Dermis lymphatic vessel endothelial cell (primary cell): ENCODE measurements around the gene UBXN1. TPM values are rescaled to one million over a fixed set of nuclear protein-coding genes. Genes with fewer than 3 reads are reported as not detected.

Source experiments
- total RNA-seq: library from RNA; depleted of rRNA; stranded (reverse); fragments of >200 nt; gene quantifications from 2 replicates; pipeline ENCODE4 v1.2.1, GENCODE V29; 2014

Gene UBXN1, protein sequence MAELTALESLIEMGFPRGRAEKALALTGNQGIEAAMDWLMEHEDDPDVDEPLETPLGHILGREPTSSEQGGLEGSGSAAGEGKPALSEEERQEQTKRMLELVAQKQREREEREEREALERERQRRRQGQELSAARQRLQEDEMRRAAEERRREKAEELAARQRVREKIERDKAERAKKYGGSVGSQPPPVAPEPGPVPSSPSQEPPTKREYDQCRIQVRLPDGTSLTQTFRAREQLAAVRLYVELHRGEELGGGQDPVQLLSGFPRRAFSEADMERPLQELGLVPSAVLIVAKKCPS
- total RNA-seq: 138 and 227 TPM in 2 replicates

DNA sequence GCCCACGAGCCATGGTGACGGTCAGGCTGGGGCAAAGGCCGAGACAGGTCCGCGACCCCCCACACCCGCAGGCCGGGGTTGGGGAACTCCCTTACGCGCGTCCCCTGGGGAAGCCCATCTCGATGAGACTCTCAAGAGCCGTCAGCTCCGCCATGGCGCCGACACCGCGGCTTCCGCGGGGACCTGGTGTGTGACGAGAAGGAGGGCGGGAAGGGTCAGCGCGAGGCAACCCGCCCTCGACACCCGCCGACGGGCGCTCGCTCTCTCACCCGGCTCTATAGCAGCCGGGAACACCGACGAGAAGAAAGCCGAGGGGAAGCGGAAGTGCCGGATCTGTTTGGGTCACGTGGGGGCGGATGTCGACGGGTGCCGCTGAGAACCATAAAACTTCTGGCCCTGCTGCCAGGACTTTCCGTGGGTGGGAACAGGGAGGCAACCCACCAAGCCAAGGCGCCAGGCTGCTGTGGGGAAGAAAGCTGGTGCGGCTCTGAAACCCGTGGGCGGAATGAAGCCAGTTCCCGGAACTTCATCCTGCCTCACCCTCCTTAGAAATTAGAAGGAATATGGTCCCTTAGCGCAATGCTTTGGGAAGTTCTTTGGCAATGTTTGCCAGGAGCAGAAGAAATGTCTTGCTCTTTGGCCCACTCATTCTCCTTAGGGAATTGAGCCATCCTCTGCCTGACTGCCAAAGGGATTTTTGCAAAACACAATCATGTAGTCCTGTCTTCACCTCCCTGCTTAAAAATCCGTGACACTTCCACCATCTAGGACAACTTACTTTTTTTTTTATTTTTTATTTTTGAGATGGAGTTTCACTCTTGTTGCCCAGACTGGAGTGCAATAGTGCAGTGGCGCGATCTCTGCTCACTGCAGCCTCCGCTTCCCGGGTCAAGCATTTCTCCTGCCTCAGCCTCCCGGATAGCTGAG is at the start of gene UBXN1:
TSS of gene UBXN1 (minus strand) at position 304 of the 927 bp plus-strand sequence. CDS start at position 154, 150 bp downstream.

GRCh38 chr11:62728171-62728988 is 49.5 kb upstream of the UBXN1 start, which contains the start of gene TTC9C:
Gene TTC9C (plus strand): TSS chr11:62728486. CDS start chr11:62728849, 363 bp downstream.

DNA sequence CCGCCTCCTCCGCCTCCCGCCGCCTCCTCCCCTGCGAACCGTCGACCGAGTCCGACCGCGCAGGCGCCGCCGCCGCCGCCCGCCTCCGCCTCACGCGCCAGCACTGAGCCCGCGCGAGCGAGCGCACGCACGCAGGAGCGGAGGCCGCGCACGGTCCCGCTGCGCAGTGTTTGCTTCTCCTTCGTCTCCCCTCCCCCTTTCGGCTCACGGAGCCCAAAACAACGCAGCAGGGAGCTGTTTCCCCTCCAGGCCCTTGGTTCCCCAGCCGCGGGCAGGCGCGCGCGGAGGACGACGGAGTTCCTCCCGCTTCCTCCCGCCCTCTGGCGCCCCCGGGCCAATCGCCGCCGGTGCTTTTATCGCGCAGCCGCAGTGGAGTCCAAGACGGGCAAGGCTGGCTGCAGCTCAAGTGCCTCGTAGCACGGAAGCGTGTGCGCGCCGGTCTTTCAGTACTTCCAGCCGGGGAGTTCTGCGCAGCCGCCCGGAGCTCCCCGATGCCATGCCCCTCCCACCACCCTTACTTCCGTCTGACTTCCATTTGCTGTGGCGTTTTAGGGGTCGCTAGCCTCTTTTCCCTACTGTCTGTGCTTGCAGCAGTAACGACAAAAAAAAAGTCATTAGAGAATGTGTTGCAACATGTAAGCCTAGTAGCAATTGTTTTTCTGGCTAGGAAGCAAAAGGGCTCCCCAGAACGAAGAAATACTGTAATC is 48.4 kb upstream of the UBXN1 start, which contains the start of gene HNRNPUL2:
TSS of gene HNRNPUL2 (minus strand) at position 293 of the 707 bp plus-strand sequence. CDS start 301 bp downstream, outside the sequence.

GRCh38 chr11:62707277-62707861 is 28.5 kb upstream of the UBXN1 start, which contains the start of the genes BSCL2 and GNG3:
Gene BSCL2 (minus strand): TSS chr11:62707424. CDS start chr11:62707195, 229 bp downstream.
Gene GNG3 (plus strand): TSS chr11:62707676. CDS start chr11:62708296, 620 bp downstream.

DNA sequence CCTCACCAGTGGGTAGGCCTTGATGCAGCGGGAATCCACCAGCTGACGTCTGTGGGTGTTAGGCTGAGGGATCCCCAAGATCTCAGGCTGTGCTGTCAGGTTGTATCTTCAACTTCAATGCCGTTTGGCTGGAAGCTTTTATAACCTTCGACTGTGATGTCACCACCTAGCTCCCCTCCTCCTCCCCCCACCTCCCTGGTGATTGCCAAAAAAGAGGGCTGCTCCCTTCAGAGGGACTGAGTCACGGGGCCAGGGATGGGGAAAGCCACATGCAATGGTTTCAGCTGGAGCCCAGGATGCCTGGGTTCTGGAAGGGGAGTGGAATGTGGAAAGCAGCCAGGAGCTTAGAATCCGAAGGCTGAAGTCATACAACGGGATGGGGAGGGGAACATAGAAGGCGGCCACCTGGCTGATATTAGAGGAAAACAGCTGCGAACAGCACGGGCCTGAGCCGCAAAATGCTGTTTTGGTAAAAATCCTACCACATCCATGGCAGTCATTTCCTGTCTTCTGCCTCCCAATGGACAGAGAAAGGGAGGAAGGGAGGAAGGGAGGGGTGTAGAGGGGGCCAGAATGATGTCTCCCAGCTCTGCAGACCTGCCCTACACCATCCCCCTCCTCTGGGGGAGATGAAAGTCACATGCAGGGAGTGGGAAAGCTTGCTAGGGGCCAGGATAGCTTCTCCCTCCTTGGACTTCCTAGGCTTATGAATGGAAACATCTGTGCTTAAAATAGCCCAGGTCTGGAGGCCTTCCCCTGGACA is 10.7 kb upstream of the UBXN1 start, which contains the start of gene LRRN4CL:
TSS of gene LRRN4CL (minus strand) at position 110 of the 763 bp plus-strand sequence. CDS start 1,022 bp downstream, outside the sequence.

DNA sequence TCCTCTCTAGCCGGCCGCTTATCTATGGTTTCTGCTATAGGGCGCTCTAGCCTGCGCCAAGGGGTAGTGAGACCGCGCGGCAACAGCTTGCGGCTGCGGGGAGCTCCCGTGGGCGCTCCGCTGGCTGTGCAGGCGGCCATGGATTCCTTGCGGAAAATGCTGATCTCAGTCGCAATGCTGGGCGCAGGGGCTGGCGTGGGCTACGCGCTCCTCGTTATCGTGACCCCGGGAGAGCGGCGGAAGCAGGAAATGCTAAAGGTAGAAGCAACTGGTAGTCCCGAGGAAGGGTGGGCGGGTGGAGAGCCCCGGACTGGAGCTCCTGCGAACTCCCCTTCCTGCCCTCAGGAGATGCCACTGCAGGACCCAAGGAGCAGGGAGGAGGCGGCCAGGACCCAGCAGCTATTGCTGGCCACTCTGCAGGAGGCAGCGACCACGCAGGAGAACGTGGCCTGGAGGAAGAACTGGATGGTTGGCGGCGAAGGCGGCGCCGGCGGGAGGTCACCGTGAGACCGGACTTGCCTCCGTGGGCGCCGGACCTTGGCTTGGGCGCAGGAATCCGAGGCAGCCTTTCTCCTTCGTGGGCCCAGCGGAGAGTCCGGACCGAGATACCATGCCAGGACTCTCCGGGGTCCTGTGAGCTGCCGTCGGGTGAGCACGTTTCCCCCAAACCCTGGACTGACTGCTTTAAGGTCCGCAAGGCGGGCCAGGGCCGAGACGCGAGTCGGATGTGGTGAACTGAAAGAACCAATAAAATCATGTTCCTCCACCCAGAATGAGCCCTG is 7.1 kb downstream of the UBXN1 start, which contains the start of the genes LBHD1 and UQCC3:
TSS of gene LBHD1 (minus strand) at position 660 of the 782 bp plus-strand sequence. CDS start 2,236 bp downstream, outside the sequence.
TSS of gene UQCC3 (plus strand) at position 66 of the 782 bp plus-strand sequence. CDS start at position 139, 73 bp downstream.

GRCh38 chr11:62665075-62665598 is 13.7 kb downstream of the UBXN1 start, which contains the start of the genes C11orf98 and CSKMT:
Gene C11orf98 (minus strand): TSS chr11:62665210. CDS start chr11:62665169, 41 bp downstream.
Gene CSKMT (plus strand): TSS chr11:62665312. CDS start chr11:62665880, 568 bp downstream.

DNA sequence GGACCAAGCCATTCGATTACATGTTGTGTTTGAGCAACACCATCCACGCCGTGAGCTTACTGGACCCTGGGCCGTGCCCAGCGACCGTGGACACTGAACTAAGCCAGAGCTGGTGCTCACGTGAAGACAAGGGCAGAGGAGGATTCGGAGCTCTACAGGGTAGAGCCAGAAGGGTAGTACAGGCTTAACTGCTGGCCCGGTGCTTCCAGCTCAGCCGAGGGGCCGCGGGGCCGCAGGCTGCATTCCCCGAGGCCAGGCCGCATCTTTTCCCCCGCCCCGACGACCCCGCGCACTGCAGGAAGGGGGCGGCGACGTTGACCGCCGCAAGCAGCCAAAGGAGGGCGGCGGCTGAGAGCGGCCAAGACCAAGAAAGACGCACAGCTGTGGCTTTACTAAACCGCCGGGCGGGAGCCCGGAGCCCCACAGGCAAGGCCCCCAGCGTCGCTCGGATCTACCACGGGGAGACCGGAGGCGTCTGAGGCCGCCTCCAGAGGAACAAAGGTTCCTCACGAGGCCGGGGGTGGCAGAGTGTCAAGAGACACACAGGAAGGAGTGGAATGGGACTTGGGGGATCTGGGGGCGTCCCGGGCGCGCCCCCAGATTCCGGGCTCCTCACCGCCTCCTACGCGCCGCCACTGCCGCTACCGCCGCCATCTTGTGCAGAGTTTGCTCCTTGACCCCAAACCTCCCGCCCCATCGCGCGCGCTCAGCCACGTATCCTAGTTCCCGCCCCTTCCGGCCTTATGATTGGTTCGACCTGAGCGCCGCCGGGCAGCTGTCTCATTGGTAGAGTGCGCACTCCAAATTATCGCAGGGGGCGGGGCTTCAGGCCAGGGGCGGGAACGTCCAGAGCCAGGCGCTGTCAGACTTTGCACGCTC is 32.7 kb downstream of the UBXN1 start, which contains the start of gene GANAB:
TSS of gene GANAB (minus strand) at position 668 of the 879 bp plus-strand sequence. CDS start at position 654, 14 bp downstream.

Other genes starting within 250 kb of the UBXN1 start
- 312 and 461 TPM in 2 replicates for gene AHNAK, start 132.3 kb downstream of the UBXN1 start, total RNA-seq
- 1,528 and 1,531 TPM in 2 replicates for gene EEF1G, start 105.2 kb downstream of the UBXN1 start, total RNA-seq
- 11.7 and 13.0 TPM in 2 replicates for gene TUT1, start 87.5 kb downstream of the UBXN1 start, total RNA-seq
- 170 and 194 TPM in 2 replicates for gene MTA2, start 77.2 kb downstream of the UBXN1 start, total RNA-seq
- gene EML3, start 66.3 kb downstream of the UBXN1 start, total RNA-seq: 25.7 and 41.2 TPM in 2 replicates
- gene ROM1, start 65.8 kb downstream of the UBXN1 start, total RNA-seq: 2.5 and 4.2 TPM in 2 replicates
- 13.5 and 15.9 TPM in 2 replicates for gene B3GAT3, start 57.1 kb downstream of the UBXN1 start, total RNA-seq
- 212 and 258 TPM in 2 replicates for gene GANAB, start 32.5 kb downstream of the UBXN1 start, total RNA-seq
- gene INTS5, start 25.8 kb downstream of the UBXN1 start, total RNA-seq: 14.2 and 19.4 TPM in 2 replicates
- gene C11orf98, start 13.9 kb downstream of the UBXN1 start, total RNA-seq: 27.8 and 28.0 TPM in 2 replicates
- 6.0 and 6.5 TPM in 2 replicates for gene CSKMT, start 13.8 kb downstream of the UBXN1 start, total RNA-seq
- 7.7 and 8.7 TPM in 2 replicates for gene UQCC3, start 7.4 kb downstream of the UBXN1 start, total RNA-seq
- 1.8 and 1.9 TPM in 2 replicates for gene LBHD1, start 6.8 kb downstream of the UBXN1 start, total RNA-seq
- gene LRRN4CL, start 10.5 kb upstream of the UBXN1 start, total RNA-seq: 0.43 and 0.60 TPM in 2 replicates
- 21.1 and 24.7 TPM in 2 replicates for gene BSCL2, start 28.4 kb upstream of the UBXN1 start, total RNA-seq
- gene GNG3, start 28.6 kb upstream of the UBXN1 start, total RNA-seq: not detected in 2 replicates
- 8.8 and 9.6 TPM in 2 replicates for gene HNRNPUL2, start 48.4 kb upstream of the UBXN1 start, total RNA-seq
- gene TTC9C, start 49.4 kb upstream of the UBXN1 start, total RNA-seq: 25.8 and 27.8 TPM in 2 replicates
- gene ZBTB3, start 75.1 kb upstream of the UBXN1 start, total RNA-seq: 11.8 and 12.0 TPM in 2 replicates
- 71.1 and 73.1 TPM in 2 replicates for gene POLR2G, start 82.5 kb upstream of the UBXN1 start, total RNA-seq
- gene TAF6L, start 92.3 kb upstream of the UBXN1 start, total RNA-seq: 27.8 and 34.7 TPM in 2 replicates
- 21.8 and 30.8 TPM in 2 replicates for gene TMEM179B, start 108.3 kb upstream of the UBXN1 start, total RNA-seq
- 9.6 and 11.8 TPM in 2 replicates for gene TMEM223, start 112.9 kb upstream of the UBXN1 start, total RNA-seq
- 15.1 and 15.6 TPM in 2 replicates for gene NXF1, start 126.4 kb upstream of the UBXN1 start, total RNA-seq
- gene STX5, start 153.0 kb upstream of the UBXN1 start, total RNA-seq: 41.9 and 42.4 TPM in 2 replicates
- gene TEX54, start 153.8 kb upstream of the UBXN1 start, total RNA-seq: not detected in 2 replicates
- 93.5 and 192 TPM in 2 replicates for gene WDR74, start 160.5 kb upstream of the UBXN1 start, total RNA-seq
- 43.7 and 49.4 TPM in 2 replicates for gene SLC3A2, start 201.8 kb upstream of the UBXN1 start, total RNA-seq
- gene CHRM1, start 242.3 kb upstream of the UBXN1 start, total RNA-seq: not detected in 2 replicates